Panc1 (cell line): Measurements from ENCODE around the gene NTRK3. TPM values are rescaled to one million over a fixed set of nuclear protein-coding genes. Genes with fewer than 3 reads are reported as not detected.

Experiments
- ATAC-seq: fragments of 200-7000 bp; cut with Tn5 transposase; 2 replicates; pipeline ENCODE4 v1.9.1; 2020; ENCODE audit warnings: mild to moderate bottlenecking, moderate library complexity
- BruUV-seq: library from RNA; stranded (reverse); fragments of 400-500 nt; replicated peaks from 2 replicates; lab custom pipeline; 2021; lab: Mats Ljungman, UMichigan
- CTCF ChIA-PET: fragments of 300-600 bp; sonication (Branson Sonifier 250); formaldehyde crosslinking; loops from one replicate; lab custom pipeline; 2022; ENCODE audit warnings: antibody characterized with exemption; lab: Charles Lee
- POLR2A ChIA-PET: fragments of 300-600 bp; sonication (Branson Sonifier 250); formaldehyde crosslinking; loops from one replicate; lab custom pipeline; 2022; ENCODE audit warnings: antibody characterized with exemption; lab: Charles Lee
- DNase-seq: peaks from one replicate; pipeline ENCODE4 v3.0.0-alpha.2; 2010; ENCODE audit warnings: low read depth, low spot score
- H3K27ac ChIP-seq: 2 replicates; pipeline ENCODE4 v1.5.1; 2011; ENCODE audit warnings: mild to moderate bottlenecking, low read length, inconsistent platforms
- H3K27me3 ChIP-seq: fragments of 200-500 bp; sonication (Bioruptor generic); 2 replicates; pipeline ENCODE4 v1.6.0; 2014; ENCODE audit warnings: low read length, inconsistent platforms; ENCODE audit not compliant: control insufficient read depth, insufficient read depth
- H3K36me3 ChIP-seq: fragments of 200-500 bp; sonication (Bioruptor generic); 2 replicates; pipeline ENCODE4 v1.5.1; 2014; ENCODE audit warnings: inconsistent platforms, mild to moderate bottlenecking, low read length, moderate library complexity; ENCODE audit not compliant: control insufficient read depth, insufficient read depth
- H3K4me1 ChIP-seq: 2 replicates; pipeline ENCODE4 v1.5.1; 2011; ENCODE audit warnings: inconsistent platforms, mild to moderate bottlenecking, low read length, moderate library complexity; ENCODE audit not compliant: control insufficient read depth, insufficient read depth
- H3K4me3 ChIP-seq, 2 experiments: 2 replicates each; pipeline ENCODE4 v1.5.1; 2011 to 2012; ENCODE audit warnings: low read depth in 2 of 2, low read length in 2 of 2, mild to moderate bottlenecking in 2 of 2, inconsistent platforms in 1 of 2, moderate library complexity in 1 of 2
- H3K9me3 ChIP-seq: fragments of 200-500 bp; sonication (Bioruptor generic); 2 replicates; pipeline ENCODE4 v1.5.1; 2014; ENCODE audit warnings: low read depth, mild to moderate bottlenecking, inconsistent platforms, low read length, moderate library complexity; ENCODE audit not compliant: control insufficient read depth, insufficient read depth
- POLR2AphosphoS5 ChIP-seq: IDR thresholded peaks from 2 replicates; pipeline ENCODE4 v1.6.1; 2012; ENCODE audit warnings: mild to moderate bottlenecking, low read depth, low read length, moderate library complexity
- SIN3A ChIP-seq: IDR thresholded peaks from 2 replicates; pipeline ENCODE4 v1.6.1; 2012; ENCODE audit warnings: low read depth, mild to moderate bottlenecking, low read length, moderate library complexity, borderline replicate concordance; ENCODE audit not compliant: insufficient read depth
- TCF7L2 ChIP-seq: IDR thresholded peaks from 2 replicates; pipeline ENCODE4 v1.6.1; 2011; ENCODE audit warnings: mild to moderate bottlenecking, low read depth, low read length, inconsistent platforms
- in situ Hi-C: cut with HindIII; loops from 2 replicates; pipeline ENCODE4 v1.10.0; 2016; ENCODE audit warnings: low sequenced_read_pairs, low pct_unique_long_range_greater_than_20kb
- intact Hi-C: fragments of 100-400 bp; cut with micrococcal nuclease; formaldehyde crosslinking; loops from one replicate; pipeline ENCODE4 v1.10.0; 2022; ENCODE audit not compliant: unreplicated experiment
- total RNA-seq: library from RNA; stranded (reverse); gene quantifications from one replicate; pipeline ENCODE4 v1.2.1, GENCODE V29; 2021; ENCODE audit not compliant: unreplicated experiment
- TF ChIP-seq, protein P1 (sequence below), 2 experiments: IDR thresholded peaks; 2 replicates each; pipeline ENCODE4 v1.6.1; 2011 to 2012; ENCODE audit warnings: low read depth in 2 of 2, control low read depth in 1 of 2, low read length in 1 of 2, mild to moderate bottlenecking in 1 of 2, moderate library complexity in 1 of 2; ENCODE audit not compliant: insufficient read depth in 1 of 2
- TF ChIP-seq, protein P2 (sequence below): fragments of 450-650 bp; IDR thresholded peaks from 2 replicates; pipeline ENCODE4 v1.5.1; 2017; ENCODE audit warnings: mild to moderate bottlenecking

The NTRK3 gene
- total RNA-seq, 1 experiment from 2014 or later = not detected

DNA sequence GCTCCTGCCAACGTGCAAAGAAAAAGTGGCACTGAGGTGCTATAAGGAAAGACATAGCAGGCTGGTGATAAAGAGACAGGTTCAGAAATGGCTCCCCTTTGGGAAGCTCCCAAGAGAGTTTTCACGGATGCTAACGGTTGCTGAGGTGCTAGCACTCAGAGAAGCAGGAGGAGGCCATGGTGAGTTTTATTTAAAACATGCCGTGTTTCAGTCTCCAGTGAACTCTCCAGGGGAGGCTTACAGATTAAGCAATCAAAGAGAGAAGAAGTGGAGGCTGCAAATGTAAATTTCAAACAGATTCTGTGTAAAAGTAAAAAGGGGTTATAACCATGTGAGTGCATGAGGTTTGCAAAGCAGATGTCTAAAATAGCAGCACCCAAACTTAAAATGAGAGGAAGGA is 346.2 kb downstream of the NTRK3 start:
- ChIA-PET CTCF (no interaction called here), POLR2A (no interaction called here)
- no peak for DNase-seq
- H3K27me3 ChIP-seq = peaks cover 2% of the 10 kb centered on the region; the same call in 1 of the 2 replicates
- H3K4me1 ChIP-seq = no peaks in the 10 kb centered on the region
- H3K36me3 ChIP-seq = no peaks in the 10 kb centered on the region
- TF ChIP-seq, protein P1, sequence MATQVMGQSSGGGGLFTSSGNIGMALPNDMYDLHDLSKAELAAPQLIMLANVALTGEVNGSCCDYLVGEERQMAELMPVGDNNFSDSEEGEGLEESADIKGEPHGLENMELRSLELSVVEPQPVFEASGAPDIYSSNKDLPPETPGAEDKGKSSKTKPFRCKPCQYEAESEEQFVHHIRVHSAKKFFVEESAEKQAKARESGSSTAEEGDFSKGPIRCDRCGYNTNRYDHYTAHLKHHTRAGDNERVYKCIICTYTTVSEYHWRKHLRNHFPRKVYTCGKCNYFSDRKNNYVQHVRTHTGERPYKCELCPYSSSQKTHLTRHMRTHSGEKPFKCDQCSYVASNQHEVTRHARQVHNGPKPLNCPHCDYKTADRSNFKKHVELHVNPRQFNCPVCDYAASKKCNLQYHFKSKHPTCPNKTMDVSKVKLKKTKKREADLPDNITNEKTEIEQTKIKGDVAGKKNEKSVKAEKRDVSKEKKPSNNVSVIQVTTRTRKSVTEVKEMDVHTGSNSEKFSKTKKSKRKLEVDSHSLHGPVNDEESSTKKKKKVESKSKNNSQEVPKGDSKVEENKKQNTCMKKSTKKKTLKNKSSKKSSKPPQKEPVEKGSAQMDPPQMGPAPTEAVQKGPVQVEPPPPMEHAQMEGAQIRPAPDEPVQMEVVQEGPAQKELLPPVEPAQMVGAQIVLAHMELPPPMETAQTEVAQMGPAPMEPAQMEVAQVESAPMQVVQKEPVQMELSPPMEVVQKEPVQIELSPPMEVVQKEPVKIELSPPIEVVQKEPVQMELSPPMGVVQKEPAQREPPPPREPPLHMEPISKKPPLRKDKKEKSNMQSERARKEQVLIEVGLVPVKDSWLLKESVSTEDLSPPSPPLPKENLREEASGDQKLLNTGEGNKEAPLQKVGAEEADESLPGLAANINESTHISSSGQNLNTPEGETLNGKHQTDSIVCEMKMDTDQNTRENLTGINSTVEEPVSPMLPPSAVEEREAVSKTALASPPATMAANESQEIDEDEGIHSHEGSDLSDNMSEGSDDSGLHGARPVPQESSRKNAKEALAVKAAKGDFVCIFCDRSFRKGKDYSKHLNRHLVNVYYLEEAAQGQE (IDR thresholded peaks at IDR 0.05; ENCODE audit: insufficient read depth in 1 of 2, low read depth in 2 of 2, low read length in 1 of 2) = no peak
- TF ChIP-seq, protein P2, sequence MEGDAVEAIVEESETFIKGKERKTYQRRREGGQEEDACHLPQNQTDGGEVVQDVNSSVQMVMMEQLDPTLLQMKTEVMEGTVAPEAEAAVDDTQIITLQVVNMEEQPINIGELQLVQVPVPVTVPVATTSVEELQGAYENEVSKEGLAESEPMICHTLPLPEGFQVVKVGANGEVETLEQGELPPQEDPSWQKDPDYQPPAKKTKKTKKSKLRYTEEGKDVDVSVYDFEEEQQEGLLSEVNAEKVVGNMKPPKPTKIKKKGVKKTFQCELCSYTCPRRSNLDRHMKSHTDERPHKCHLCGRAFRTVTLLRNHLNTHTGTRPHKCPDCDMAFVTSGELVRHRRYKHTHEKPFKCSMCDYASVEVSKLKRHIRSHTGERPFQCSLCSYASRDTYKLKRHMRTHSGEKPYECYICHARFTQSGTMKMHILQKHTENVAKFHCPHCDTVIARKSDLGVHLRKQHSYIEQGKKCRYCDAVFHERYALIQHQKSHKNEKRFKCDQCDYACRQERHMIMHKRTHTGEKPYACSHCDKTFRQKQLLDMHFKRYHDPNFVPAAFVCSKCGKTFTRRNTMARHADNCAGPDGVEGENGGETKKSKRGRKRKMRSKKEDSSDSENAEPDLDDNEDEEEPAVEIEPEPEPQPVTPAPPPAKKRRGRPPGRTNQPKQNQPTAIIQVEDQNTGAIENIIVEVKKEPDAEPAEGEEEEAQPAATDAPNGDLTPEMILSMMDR = no peak
- TF ChIP-seq POLR2AphosphoS5 (no peak), TCF7L2 (no peak), SIN3A (no peak)
- intact Hi-C loops = no loop called here
- in situ Hi-C loops = no loop called here
- BruUV-seq = no TSS peak
- no peaks in the 10 kb centered on the region for H3K9me3 ChIP-seq
- H3K4me3 ChIP-seq = no peak overlapping the region
- ATAC-seq = no peak
- H3K27ac ChIP-seq = no peak overlapping the region

GRCh38 chr15:87907676-87908446 is 348.7 kb downstream of the NTRK3 start:
- ChIA-PET CTCF (no interaction called here), POLR2A (no interaction called here)
- Histone ChIP-seq H3K4me1 (no peaks in the 10 kb centered on the region), H3K4me3 (no peak overlapping the region), H3K9me3 (no peaks in the 10 kb centered on the region), H3K27me3 (peaks cover 2% of the 10 kb centered on the region; the same call in 1 of the 2 replicates), H3K36me3 (no peaks in the 10 kb centered on the region), H3K27ac (no peak overlapping the region)
- in situ Hi-C loops (no loop called here), intact Hi-C loops (no loop called here)
- ATAC-seq (no peak), DNase-seq (no peak)
- BruUV-seq = no TSS peak
- TF ChIP-seq POLR2AphosphoS5 = no peak
- TF ChIP-seq SIN3A = no peak
- no peak for TF ChIP-seq TCF7L2
- TF ChIP-seq, protein P1 (IDR thresholded peaks at IDR 0.05; ENCODE audit: insufficient read depth in 1 of 2, low read depth in 2 of 2, low read length in 1 of 2) = no peak
- TF ChIP-seq, protein P2 = no peak
